HCT116 (cell line): ENCODE measurements around the gene PTGIS. TPM values are rescaled to one million over a fixed set of nuclear protein-coding genes. Genes with fewer than 3 reads are reported as not detected.

Source experiments
- ATAC-seq: fragments of 200-7000 bp; cut with Tn5 transposase; 2 replicates; pipeline ENCODE4 v1.9.1; 2020; ENCODE audit warnings: mild to moderate bottlenecking, moderate library complexity
- BruUV-seq: library from RNA; stranded (reverse); fragments of 400-500 nt; replicated peaks from 2 replicates; lab custom pipeline; 2021; lab: Mats Ljungman, UMichigan
- CTCF ChIA-PET: fragments of 300-600 bp; sonication (Branson Sonifier 250); formaldehyde crosslinking; loops from one replicate; lab custom pipeline; 2021; ENCODE audit warnings: antibody characterized with exemption; lab: Charles Lee
- POLR2A ChIA-PET: fragments of 300-600, 350-600 bp; sonication (Branson Sonifier 250); formaldehyde crosslinking; loops from one replicate; lab custom pipeline; 2021; ENCODE audit warnings: antibody characterized with exemption; lab: Charles Lee
- RAD21 ChIA-PET, 2 experiments: fragments of 300-600 bp; sonication (Branson Sonifier 250); formaldehyde crosslinking; loops; one replicate each; lab custom pipeline; 2023; ENCODE audit warnings: low total read pairs in 2 of 2; ENCODE audit not compliant: uncharacterized antibody in 2 of 2, unreplicated experiment in 2 of 2, low non-redundant PET in 1 of 2; lab: Charles Lee
- DNase-seq: peaks from one replicate; pipeline ENCODE4 v3.0.0-alpha.2; 2010; ENCODE audit warnings: low read depth, low spot score
- H2AFZ ChIP-seq: fragments of 200-600 bp; shearing (Covaris generic), sonication (generic); 2 replicates; pipeline ENCODE4 v1.6.1; 2017; ENCODE audit warnings: low read depth, mixed run types, mixed read lengths, antibody characterized with exemption, low read length; ENCODE audit not compliant: poor library complexity, severe bottlenecking
- H3K27ac ChIP-seq: 2 replicates; pipeline ENCODE4 v1.5.1; 2012; ENCODE audit warnings: low read depth, low read length
- H3K27me3 ChIP-seq: fragments of 200-600 bp; sonication (generic); 2 replicates; pipeline ENCODE4 v1.6.1; 2016; ENCODE audit warnings: mixed run types, low read length, mixed read lengths; ENCODE audit not compliant: insufficient read depth
- H3K36me3 ChIP-seq, 2 experiments: fragments of 200-500 bp in 1 of 2; fragments of 200-600 bp in 1 of 2; sonication (Bioruptor generic) in 1 of 2; sonication (generic) in 1 of 2; 2 replicates each; pipeline versions ENCODE4 v1.5.1 to v1.6.1; 2014 to 2016; ENCODE audit warnings: low read length in 2 of 2, inconsistent platforms in 1 of 2, mixed read lengths in 1 of 2, mixed run types in 1 of 2; ENCODE audit not compliant: insufficient read depth in 2 of 2, control insufficient read depth in 1 of 2
- H3K4me1 ChIP-seq, 2 experiments: fragments of 200-600 bp in 1 of 2; sonication (generic) in 1 of 2; 2 replicates each; pipeline versions ENCODE4 v1.5.1 to v1.6.1; 2012 to 2017; ENCODE audit warnings: low read length in 2 of 2, inconsistent platforms in 1 of 2, mild to moderate bottlenecking in 1 of 2, mixed read lengths in 1 of 2, mixed run types in 1 of 2, moderate library complexity in 1 of 2; ENCODE audit not compliant: insufficient read depth in 2 of 2, control insufficient read depth in 1 of 2
- H3K4me2 ChIP-seq: fragments of 200-600 bp; sonication (generic); 2 replicates; pipeline ENCODE4 v1.6.1; 2017; ENCODE audit warnings: mixed run types, low read length, mixed read lengths
- H3K4me3 ChIP-seq, 2 experiments: fragments of 200-600 bp in 1 of 2; sonication (generic) in 1 of 2; replicated peaks in 1 of 2; 2 replicates each; pipeline ENCODE4 v1.5.1; 2011 to 2016; ENCODE audit warnings: low read length in 2 of 2, control low read depth in 1 of 2, low read depth in 1 of 2, mild to moderate bottlenecking in 1 of 2, mixed read lengths in 1 of 2, mixed run types in 1 of 2
- H3K79me2 ChIP-seq: fragments of 200-600 bp; sonication (generic); 2 replicates; pipeline ENCODE4 v1.6.1; 2017; ENCODE audit warnings: mild to moderate bottlenecking, mixed run types, low read length, moderate library complexity, mixed read lengths; ENCODE audit not compliant: insufficient read depth
- H3K9ac ChIP-seq: fragments of 200-600 bp; sonication (generic); 2 replicates; pipeline ENCODE4 v1.6.1; 2016; ENCODE audit warnings: low read length, mixed read lengths
- H3K9me2 ChIP-seq: fragments of 200-600 bp; sonication (generic), shearing (Covaris generic); 2 replicates; pipeline ENCODE4 v1.6.1; 2017; ENCODE audit warnings: mixed run types, mild to moderate bottlenecking, moderate library complexity; ENCODE audit not compliant: insufficient read depth
- H3K9me3 ChIP-seq, 2 experiments: fragments of 200-500 bp in 1 of 2; fragments of 200-600 bp in 1 of 2; sonication (Bioruptor generic) in 1 of 2; sonication (generic) in 1 of 2; 2 replicates each; pipeline ENCODE4 v1.6.1; 2014 to 2017; ENCODE audit warnings: low read length in 2 of 2, mixed read lengths in 2 of 2, inconsistent platforms in 1 of 2, low read depth in 1 of 2, mild to moderate bottlenecking in 1 of 2, mixed run types in 1 of 2, moderate library complexity in 1 of 2; ENCODE audit not compliant: control insufficient read depth in 1 of 2, insufficient read depth in 1 of 2
- H4K20me1 ChIP-seq: fragments of 200-600 bp; sonication (generic), shearing (Covaris generic); 2 replicates; pipeline ENCODE4 v1.6.1; 2017; ENCODE audit warnings: mixed run types, mild to moderate bottlenecking, moderate library complexity; ENCODE audit not compliant: insufficient read depth
- CEBPB ChIP-seq: IDR thresholded peaks from 2 replicates; pipeline ENCODE4 v1.6.1; 2012; ENCODE audit warnings: low read depth
- EGR1 ChIP-seq: IDR thresholded peaks from 2 replicates; pipeline ENCODE4 v1.6.1; 2012; ENCODE audit warnings: low read depth
- ELF1 ChIP-seq: IDR thresholded peaks from 2 replicates; pipeline ENCODE4 v1.6.1; 2012; ENCODE audit warnings: low read depth, borderline replicate concordance
- EZH2 ChIP-seq: fragments of 200-600 bp; sonication (generic); IDR thresholded peaks from 2 replicates; pipeline ENCODE4 v1.6.1; 2017; ENCODE audit warnings: antibody characterized with exemption, mixed run types
- EZH2phosphoT487 ChIP-seq: fragments of 200-600 bp; IDR thresholded peaks from 2 replicates; pipeline ENCODE4 v1.6.1; 2018; ENCODE audit warnings: antibody characterized with exemption, borderline replicate concordance
- MAX ChIP-seq: IDR thresholded peaks from 2 replicates; pipeline ENCODE4 v1.6.1; 2012
- POLR2AphosphoS5 ChIP-seq: IDR thresholded peaks from 2 replicates; pipeline ENCODE4 v1.6.1; 2011; ENCODE audit warnings: mild to moderate bottlenecking, low read depth, low read length, moderate library complexity
- RAD21 ChIP-seq: IDR thresholded peaks from 2 replicates; pipeline ENCODE4 v1.6.1; 2012; ENCODE audit warnings: low read depth, mild to moderate bottlenecking
- SIN3A ChIP-seq: IDR thresholded peaks from 2 replicates; pipeline ENCODE4 v1.6.1; 2012; ENCODE audit warnings: low read depth
- SP1 ChIP-seq: IDR thresholded peaks from 2 replicates; pipeline ENCODE4 v1.6.1; 2012; ENCODE audit warnings: low read depth
- SRF ChIP-seq: IDR thresholded peaks from 2 replicates; pipeline ENCODE4 v1.6.1; 2012; ENCODE audit warnings: low read depth
- TCF7L2 ChIP-seq: IDR thresholded peaks from 2 replicates; pipeline ENCODE4 v1.7.0; 2011; ENCODE audit warnings: borderline replicate concordance, inconsistent platforms; ENCODE audit not compliant: insufficient read depth, insufficient read length; ENCODE audit errors: extremely low read depth
- ZBTB33 ChIP-seq: IDR thresholded peaks from 2 replicates; pipeline ENCODE4 v1.6.1; 2011; ENCODE audit warnings: mild to moderate bottlenecking, low read length, moderate library complexity; ENCODE audit not compliant: insufficient replicate concordance; ENCODE audit errors: extremely low read depth
- ZFX ChIP-seq: fragments of 450-650 bp; IDR thresholded peaks from 2 replicates; pipeline ENCODE4 v1.6.1; 2017
- ZNF274 ChIP-seq: fragments of 200-500 bp; sonication (Bioruptor generic); IDR thresholded peaks from 2 replicates; pipeline ENCODE4 v1.6.1; 2014; ENCODE audit warnings: mild to moderate bottlenecking, low read depth, low read length, inconsistent platforms
- intact Hi-C: fragments of 100-400 bp; cut with micrococcal nuclease; formaldehyde crosslinking; loops from 2 replicates; pipeline ENCODE4 v1.10.0; 2022
- total RNA-seq: library from RNA; stranded (reverse); gene quantifications from one replicate; pipeline ENCODE4 v1.2.1, GENCODE V29; 2021; ENCODE audit not compliant: unreplicated experiment

PTGIS gene
- total RNA-seq, 1 experiment from 2014 or later, result 0.25 TPM

- Histone ChIP-seq H3K36me3 (no peaks in the 10 kb centered on the region), H3K4me2 (no peak overlapping the region), H3K9me3 (no peaks in the 10 kb centered on the region), H4K20me1 (no peaks in the 10 kb centered on the region), H3K9me2 (no peaks in the 10 kb centered on the region), H3K4me1 (peaks cover 3 to 12% of the 10 kb centered on the region in 2 experiments; a peak in 3 of 4 replicates), H3K9ac (no peak overlapping the region), H3K4me3 (no peak overlapping the region), H3K27me3 (peaks cover 9% of the 10 kb centered on the region; the same call in 1 of the 2 replicates), H3K27ac (no peak overlapping the region), H3K79me2 (no peaks in the 10 kb centered on the region), H2AFZ (no peak overlapping the region)
- TF ChIP-seq SP1 (no peak), SIN3A (no peak), EZH2 (no peak), RAD21 (no peak), CEBPB (no peak), ZNF274 (no peak), EGR1 (no peak), ZFX (no peak), POLR2AphosphoS5 (no peak), TCF7L2 (no peak), ELF1 (no peak), MAX (no peak), ZBTB33 (no peak), SRF (no peak), EZH2phosphoT487 (no peak)
- no peak for ATAC-seq
- ChIA-PET POLR2A (no interaction called here), RAD21 (no interaction called here), CTCF (interaction anchor here (1.2 kb wide), 1 partner anchor 10 kb away, joined by 3 read pairs; no protein-coding TSS in a partner anchor)
- DNase-seq, result no peak
- intact Hi-C loops, result no loop called here
- no TSS peak for BruUV-seq
Measured at GRCh38 chr20:49518576-49518975, 49.4 kb downstream of the PTGIS start.
